Measurements from ENCODE around the gene LRRC19. TPM values are rescaled to one million over a fixed set of nuclear protein-coding genes. Genes with fewer than 3 reads are reported as not detected.

LRRC19 gene, protein sequence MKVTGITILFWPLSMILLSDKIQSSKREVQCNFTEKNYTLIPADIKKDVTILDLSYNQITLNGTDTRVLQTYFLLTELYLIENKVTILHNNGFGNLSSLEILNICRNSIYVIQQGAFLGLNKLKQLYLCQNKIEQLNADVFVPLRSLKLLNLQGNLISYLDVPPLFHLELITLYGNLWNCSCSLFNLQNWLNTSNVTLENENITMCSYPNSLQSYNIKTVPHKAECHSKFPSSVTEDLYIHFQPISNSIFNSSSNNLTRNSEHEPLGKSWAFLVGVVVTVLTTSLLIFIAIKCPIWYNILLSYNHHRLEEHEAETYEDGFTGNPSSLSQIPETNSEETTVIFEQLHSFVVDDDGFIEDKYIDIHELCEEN
- not detected in 2 replicates for total RNA-seq (2014; rRNA removed; shearing (Covaris generic))

DNA sequence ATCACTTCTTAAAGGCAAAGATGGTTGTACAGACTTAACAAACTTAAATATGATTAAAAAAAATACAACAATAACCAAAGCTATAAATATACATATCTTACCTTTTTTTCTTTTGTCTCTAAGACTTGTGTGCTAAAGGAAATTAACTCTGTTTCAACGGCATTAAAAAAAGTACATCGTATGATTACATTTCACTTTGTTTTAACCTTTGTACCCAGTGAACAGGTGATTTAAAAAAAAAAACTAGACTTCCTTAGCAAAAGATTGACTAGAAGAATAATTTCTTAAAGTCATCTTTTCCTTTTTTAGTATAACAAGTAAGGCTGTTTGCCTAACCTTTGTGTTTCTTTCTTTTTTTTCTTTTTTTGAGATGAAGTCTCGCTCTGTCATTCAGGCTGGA lies at the start of gene LRRC19:
TSS of gene LRRC19 (minus strand) at position 182 of the 400 bp plus-strand sequence. CDS start 5,978 bp downstream, outside the sequence.
- no peak for DNase-seq (ENCODE audit: low read depth)

- DNase-seq (ENCODE audit: low read depth), result no peak
Measured at GRCh38 chr9:27054841-27055240, 49.4 kb upstream of the LRRC19 start.

GRCh38 chr9:27054125-27054524 lies 48.7 kb upstream of the LRRC19 start:
- DNase-seq (ENCODE audit: low read depth), result no peak

- DNase-seq (ENCODE audit: low read depth), result no peak
Measured at GRCh38 chr9:27053369-27054022, 48.0 kb upstream of the LRRC19 start.

DNA sequence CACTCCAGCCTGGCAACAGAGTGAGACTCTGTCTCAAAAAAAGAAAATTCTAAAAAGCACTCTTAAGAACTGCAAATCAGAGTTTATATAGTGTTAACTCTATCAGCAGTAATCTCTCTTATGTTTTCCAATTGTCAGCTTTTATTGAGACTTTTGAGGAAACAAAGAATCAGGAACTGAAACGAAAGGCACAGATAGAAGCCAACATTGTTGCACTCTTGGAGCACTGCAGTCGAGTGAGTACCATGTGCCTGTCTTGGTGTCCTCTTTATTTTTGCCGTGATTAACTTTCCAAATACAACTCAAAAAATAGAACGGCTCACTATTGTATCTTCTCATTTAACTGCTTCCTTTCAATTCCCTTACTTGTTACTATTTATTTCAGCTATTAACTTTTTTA lies 41.7 kb upstream of the LRRC19 start:
- no peak for DNase-seq (ENCODE audit: low read depth)

DNA sequence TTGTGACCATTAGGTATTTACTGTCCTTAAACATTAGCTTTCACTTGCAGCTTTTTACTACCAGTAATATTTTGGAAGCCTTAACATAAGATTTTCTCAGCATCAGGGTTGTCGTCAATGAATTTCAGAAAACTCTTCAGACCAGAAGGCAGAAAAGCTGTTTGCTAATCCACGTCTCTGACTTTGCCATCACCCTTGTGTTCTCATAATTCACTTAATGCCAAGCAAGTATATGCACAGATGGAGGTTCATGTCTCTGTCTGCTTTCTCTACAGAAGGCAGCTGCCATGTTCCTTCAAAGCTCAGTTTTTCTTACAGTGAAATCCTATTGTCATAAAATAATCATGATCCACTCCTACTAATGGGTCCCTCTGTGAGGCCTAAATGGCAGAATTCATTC lies 37.7 kb upstream of the LRRC19 start:
- no peak for DNase-seq (ENCODE audit: low read depth)

- DNase-seq (ENCODE audit: low read depth), result no peak
Measured at GRCh38 chr9:27042476-27042875, 37.0 kb upstream of the LRRC19 start.

- DNase-seq (ENCODE audit: low read depth), result no peak
Measured at GRCh38 chr9:27041746-27042145, 36.3 kb upstream of the LRRC19 start.

- no peak for DNase-seq (ENCODE audit: low read depth)
Measured at GRCh38 chr9:27037499-27037898, 32.0 kb upstream of the LRRC19 start.

- peak; percentile 32 for DNase-seq (ENCODE audit: low read depth)
Measured at GRCh38 chr9:27033815-27034403, 28.4 kb upstream of the LRRC19 start.

GRCh38 chr9:27029186-27029585 lies 23.7 kb upstream of the LRRC19 start:
- DNase-seq (ENCODE audit: low read depth), result no peak

- DNase-seq (ENCODE audit: low read depth), result no peak
Measured at GRCh38 chr9:27022920-27023319, 17.4 kb upstream of the LRRC19 start.

GRCh38 chr9:27019589-27019988 lies 14.1 kb upstream of the LRRC19 start:
- DNase-seq (ENCODE audit: low read depth), result peak; percentile 1

GRCh38 chr9:27003426-27004077 lies 1.9 kb downstream of the LRRC19 start:
- no peak for DNase-seq (ENCODE audit: low read depth)

DNA sequence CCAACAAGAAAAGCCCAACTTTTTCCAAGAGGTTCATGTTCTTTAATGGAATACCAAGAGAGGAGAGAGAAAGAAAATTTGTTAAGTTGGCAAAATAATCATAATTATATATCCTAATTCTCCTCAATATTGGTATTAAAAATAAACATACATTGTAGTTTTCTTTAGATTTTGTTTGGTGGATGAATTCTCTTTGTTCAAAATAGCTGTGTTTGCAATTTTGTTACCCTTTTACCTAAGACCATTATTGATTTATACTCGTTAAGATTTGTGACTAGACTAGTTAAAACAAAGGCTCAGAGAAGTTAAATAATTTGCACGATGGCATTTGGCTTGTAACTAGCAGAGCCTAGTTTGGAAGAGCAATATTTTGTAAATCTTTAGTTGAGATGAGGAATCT lies 9.7 kb downstream of the LRRC19 start:
- DNase-seq (ENCODE audit: low read depth), result no peak

DNA sequence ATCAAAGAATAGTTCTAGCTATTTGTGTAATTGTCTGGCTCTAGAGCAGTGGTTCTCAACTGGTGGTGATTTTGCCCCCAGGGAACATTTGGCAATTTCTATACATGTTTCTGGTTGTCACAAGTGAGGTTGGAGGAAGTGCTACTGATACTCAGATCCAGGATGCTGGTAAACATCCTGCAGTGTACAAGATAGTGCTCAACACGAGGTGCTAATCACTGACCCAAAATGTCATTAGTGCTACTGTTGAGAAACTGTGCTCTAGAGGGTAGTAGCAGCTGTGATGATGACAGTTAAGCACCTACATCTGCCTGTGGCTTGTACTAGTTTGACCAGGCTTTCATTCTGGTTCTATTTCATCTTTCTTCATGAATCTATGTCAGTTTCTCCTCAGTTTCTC lies 22.1 kb downstream of the LRRC19 start:
- no peak for DNase-seq (ENCODE audit: low read depth)

DNA sequence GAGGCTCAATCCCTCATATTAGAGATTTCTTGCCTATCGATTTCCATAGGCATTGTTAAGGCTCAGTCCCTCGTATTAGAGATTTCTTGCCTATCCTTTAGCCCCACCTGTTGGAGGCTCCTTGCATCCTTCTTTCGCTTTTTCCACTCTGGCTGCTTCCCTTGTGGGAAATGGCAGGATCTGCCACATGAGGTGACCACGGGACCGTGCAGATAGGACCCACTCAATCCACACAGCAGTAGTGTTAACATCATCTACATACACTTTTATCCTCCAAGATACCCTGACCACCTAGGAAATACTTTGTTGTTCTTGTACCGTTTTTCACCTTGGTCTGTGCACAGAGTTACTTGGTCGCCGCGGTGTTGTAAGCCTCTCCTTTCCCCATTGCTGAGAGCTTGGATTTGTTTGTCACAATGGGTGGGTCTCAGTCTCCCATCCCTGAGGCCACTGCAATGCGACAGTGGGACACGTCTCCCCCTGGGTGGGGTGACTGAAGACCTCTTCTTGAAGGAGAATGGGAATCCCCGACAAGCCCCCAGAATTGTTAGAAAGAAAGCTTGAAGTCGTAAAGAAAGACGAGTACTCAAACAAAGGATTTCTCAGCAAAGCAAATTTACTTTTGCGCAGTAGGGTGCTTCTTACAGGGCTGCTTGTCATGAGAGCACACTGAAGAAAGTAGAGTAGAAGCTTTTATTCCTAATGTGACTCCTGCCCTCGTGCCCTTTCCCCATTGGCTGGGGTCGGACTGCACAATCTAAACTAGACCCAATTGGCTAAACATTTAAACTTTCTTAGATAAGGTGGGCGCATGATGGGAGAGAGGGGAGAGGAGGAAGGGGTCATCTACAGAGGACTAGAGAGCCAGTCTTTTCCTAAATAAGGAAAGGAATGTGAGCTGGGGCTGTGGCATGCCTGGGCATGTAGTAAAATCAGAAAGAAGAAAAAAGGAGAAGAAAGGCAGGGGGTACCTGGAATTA lies 29.5 kb downstream of the LRRC19 start:
- DNase-seq (ENCODE audit: low read depth), result peak; percentile 53

- DNase-seq (ENCODE audit: low read depth), result no peak
Measured at GRCh38 chr9:26974927-26975326, 30.5 kb downstream of the LRRC19 start.

DNA sequence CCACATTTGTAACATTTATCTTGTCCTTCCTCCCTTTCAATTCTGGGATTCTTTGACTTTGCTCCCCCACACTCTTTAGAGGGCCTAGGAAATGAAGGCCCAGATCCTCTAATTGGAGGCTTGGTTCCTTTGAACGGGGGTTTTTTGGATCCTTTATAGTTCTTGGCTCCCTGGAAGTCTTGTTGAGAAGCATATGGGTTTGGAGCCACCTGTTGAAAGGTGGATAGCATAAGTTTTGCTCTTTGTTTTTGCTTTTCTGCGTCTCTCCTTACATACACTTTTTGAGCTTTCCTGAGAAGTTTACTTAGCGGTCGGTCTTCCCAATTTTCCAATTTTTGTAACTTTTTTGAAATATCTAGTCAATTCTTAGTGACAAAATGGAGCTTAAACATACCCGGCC lies 31.5 kb downstream of the LRRC19 start:
- DNase-seq (ENCODE audit: low read depth), result no peak

DNA sequence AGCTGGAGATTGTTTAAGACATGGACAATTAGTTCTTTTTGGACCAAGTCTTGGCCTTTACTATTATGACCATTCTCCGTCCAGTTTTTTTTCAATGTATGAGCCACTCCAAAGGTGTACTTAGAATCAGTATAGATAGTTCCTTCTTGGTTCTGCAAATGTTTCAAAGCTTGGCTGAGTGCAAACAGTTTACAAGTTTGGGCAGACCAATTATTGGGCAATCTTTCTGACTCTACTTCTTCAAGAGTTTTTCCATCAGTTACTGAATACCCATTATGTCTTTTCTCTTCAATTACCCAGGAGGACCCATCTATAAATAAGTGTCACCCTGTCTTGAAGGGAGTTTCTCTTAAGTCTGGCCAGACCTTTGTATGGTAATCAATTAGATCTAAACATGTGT lies 33.8 kb downstream of the LRRC19 start:
- DNase-seq (ENCODE audit: low read depth), result no peak

DNA sequence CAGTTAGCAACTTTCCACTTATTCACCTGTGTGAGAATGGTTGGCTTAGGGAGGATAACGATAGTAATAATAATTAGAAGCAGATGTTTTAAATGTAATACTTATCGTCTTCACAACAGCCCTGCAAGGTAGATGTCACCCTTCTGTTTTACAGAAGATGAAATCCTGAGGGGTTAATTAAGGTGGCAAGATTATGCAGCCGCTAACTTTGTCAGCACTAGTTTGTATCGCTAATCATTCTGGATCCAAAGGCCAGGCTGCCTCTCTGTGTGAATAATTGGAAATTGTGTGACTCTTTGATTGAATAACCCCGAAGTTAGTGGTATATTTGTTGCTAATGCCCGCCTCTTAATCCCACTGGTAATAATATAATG lies 48.6 kb downstream of the LRRC19 start:
- no peak for DNase-seq (ENCODE audit: low read depth)
